Measurements from ENCODE around the gene KDM5B.

DNA sequence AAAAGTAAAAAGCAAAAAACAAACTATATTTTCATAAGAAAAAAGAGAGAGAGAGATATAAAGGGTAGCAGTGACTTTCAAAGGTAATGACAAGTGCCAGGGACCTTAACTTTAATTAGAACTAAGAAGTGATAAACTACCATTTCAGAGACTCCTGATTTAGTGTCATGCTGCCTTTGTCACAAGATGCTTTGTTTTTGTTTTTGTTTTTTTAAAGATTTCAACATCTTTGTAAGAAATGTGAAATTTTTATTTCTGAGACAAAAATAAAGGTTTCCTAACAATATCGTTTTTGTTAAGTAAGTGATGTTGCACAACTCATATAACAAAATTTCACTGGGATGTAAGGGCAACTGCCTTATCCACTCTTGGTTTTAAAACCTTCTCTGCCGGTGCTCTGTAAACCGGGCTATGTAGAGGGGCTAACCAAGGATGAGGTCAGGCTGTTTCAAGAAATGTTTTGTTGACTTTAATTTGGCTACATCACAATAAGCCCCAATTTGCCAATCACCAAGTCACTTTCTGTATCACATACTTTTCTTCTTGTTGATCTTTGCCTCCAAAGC is 62.8 kb downstream of the KDM5B start:
- TF ChIP-seq, protein P1, sequence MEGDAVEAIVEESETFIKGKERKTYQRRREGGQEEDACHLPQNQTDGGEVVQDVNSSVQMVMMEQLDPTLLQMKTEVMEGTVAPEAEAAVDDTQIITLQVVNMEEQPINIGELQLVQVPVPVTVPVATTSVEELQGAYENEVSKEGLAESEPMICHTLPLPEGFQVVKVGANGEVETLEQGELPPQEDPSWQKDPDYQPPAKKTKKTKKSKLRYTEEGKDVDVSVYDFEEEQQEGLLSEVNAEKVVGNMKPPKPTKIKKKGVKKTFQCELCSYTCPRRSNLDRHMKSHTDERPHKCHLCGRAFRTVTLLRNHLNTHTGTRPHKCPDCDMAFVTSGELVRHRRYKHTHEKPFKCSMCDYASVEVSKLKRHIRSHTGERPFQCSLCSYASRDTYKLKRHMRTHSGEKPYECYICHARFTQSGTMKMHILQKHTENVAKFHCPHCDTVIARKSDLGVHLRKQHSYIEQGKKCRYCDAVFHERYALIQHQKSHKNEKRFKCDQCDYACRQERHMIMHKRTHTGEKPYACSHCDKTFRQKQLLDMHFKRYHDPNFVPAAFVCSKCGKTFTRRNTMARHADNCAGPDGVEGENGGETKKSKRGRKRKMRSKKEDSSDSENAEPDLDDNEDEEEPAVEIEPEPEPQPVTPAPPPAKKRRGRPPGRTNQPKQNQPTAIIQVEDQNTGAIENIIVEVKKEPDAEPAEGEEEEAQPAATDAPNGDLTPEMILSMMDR (IDR thresholded peaks at IDR 0.05): no peak
- TF ChIP-seq POLR2A (IDR thresholded peaks at IDR 0.05): no peak
